ENCODE measurements around the gene ACBD7.

The ACBD7 gene

DNA sequence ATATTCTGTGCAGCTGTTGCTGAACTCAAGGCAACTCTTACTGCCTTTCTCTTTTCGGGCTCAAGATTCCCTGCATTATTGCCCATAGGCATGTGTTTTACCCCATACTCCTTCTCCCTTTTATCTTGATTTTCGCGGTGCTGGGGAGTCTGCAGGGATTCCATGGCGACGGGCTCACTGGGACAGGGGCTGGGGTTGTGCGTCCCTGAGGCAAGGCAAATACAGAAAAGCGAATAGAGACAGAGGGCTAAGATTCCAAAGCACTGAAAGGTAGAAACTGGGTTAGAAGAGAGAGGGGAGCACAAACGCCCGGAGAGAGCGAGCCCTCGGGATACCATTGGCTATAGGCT is 8.1 kb upstream of the ACBD7 start:
- DNase-seq (ENCODE audit: low read depth) = no peak
- TF ChIP-seq, protein P1, sequence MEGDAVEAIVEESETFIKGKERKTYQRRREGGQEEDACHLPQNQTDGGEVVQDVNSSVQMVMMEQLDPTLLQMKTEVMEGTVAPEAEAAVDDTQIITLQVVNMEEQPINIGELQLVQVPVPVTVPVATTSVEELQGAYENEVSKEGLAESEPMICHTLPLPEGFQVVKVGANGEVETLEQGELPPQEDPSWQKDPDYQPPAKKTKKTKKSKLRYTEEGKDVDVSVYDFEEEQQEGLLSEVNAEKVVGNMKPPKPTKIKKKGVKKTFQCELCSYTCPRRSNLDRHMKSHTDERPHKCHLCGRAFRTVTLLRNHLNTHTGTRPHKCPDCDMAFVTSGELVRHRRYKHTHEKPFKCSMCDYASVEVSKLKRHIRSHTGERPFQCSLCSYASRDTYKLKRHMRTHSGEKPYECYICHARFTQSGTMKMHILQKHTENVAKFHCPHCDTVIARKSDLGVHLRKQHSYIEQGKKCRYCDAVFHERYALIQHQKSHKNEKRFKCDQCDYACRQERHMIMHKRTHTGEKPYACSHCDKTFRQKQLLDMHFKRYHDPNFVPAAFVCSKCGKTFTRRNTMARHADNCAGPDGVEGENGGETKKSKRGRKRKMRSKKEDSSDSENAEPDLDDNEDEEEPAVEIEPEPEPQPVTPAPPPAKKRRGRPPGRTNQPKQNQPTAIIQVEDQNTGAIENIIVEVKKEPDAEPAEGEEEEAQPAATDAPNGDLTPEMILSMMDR (IDR thresholded peaks at IDR 0.05; ENCODE audit: insufficient read depth, low read depth, low read length, missing control alignments) = no peak
- peak overlapping the region; percentile 65 for H3K4me3 ChIP-seq (ENCODE audit: low read depth, low read length)

- no peak for DNase-seq (ENCODE audit: low read depth)
- TF ChIP-seq, protein P1 (IDR thresholded peaks at IDR 0.05; ENCODE audit: insufficient read depth, low read depth, low read length, missing control alignments) = no peak
- no peak overlapping the region for H3K4me3 ChIP-seq (ENCODE audit: low read depth, low read length)
Measured at GRCh38 chr10:15092855-15093408, 4.4 kb upstream of the ACBD7 start.

DNA sequence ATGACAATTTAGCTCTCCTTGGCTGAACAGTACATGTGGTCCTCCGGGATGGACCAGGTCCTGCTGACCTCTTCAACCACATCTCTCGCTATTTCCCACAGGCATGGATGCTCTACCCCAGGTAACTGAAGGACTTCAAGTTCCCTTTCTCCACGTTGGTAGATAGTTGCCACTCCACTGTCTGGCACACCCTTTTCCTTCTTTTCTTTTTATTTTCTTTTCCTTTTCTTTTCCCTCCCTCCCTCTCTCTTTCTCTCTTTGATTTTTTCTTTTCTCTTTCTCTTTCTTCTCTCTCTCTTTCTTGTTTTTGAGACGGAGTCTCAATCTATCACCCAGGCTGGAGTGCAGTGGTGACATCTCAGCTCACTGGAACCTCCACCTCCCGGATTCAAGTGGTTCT is 2.8 kb upstream of the ACBD7 start:
- no peak for DNase-seq (ENCODE audit: low read depth)
- H3K4me3 ChIP-seq (ENCODE audit: low read depth, low read length) = no peak overlapping the region
- TF ChIP-seq, protein P1 (IDR thresholded peaks at IDR 0.05; ENCODE audit: insufficient read depth, low read depth, low read length, missing control alignments) = no peak

GRCh38 chr10:15084502-15084922 is 4.1 kb downstream of the ACBD7 start:
- DNase-seq (ENCODE audit: low read depth) = peak; percentile 18
- TF ChIP-seq, protein P1 (IDR thresholded peaks at IDR 0.05; ENCODE audit: insufficient read depth, low read depth, low read length, missing control alignments) = no peak
- H3K4me3 ChIP-seq (ENCODE audit: low read depth, low read length) = no peak overlapping the region

- H3K4me3 ChIP-seq (ENCODE audit: low read depth, low read length) = no peak overlapping the region
- TF ChIP-seq, protein P1 (IDR thresholded peaks at IDR 0.05; ENCODE audit: insufficient read depth, low read depth, low read length, missing control alignments) = no peak
- DNase-seq (ENCODE audit: low read depth) = no peak
Measured at GRCh38 chr10:15083674-15084501, 4.7 kb downstream of the ACBD7 start.

- H3K4me3 ChIP-seq (ENCODE audit: low read depth, low read length) = no peak overlapping the region
- TF ChIP-seq, protein P1 (IDR thresholded peaks at IDR 0.05; ENCODE audit: insufficient read depth, low read depth, low read length, missing control alignments) = no peak
- DNase-seq (ENCODE audit: low read depth) = no peak
Measured at GRCh38 chr10:15075421-15075820, 13.2 kb downstream of the ACBD7 start.
